OCI-LY3 (cell line): ENCODE data around the gene TYROBP.

ENCODE experiments used
- CTCF ChIP-seq: fragments of 200-600, 300-600 bp; sonication (generic); IDR thresholded peaks from 2 replicates; pipeline ENCODE4 v1.5.1; 2014; ENCODE audit warnings: antibody characterized with exemption, low read length, low read depth
- EZH2phosphoT487 ChIP-seq: fragments of 200-600 bp; shearing (Covaris generic); IDR thresholded peaks from 2 replicates; pipeline ENCODE4 v1.6.1; 2018; ENCODE audit warnings: antibody characterized with exemption, mixed run types, low read depth

GRCh38 chr19:35932291-35932936, 24.3 kb upstream of the TYROBP start:
- TF ChIP-seq CTCF (no peak), EZH2phosphoT487 (no peak)
